Glutamatergic neuron (in vitro differentiated cells): ENCODE data around the gene PPP1R9A. TPM values are rescaled to one million over a fixed set of nuclear protein-coding genes. Genes with fewer than 3 reads are reported as not detected.

Experiments used
- DNase-seq: peaks from one replicate; pipeline ENCODE4 v3.0.0; 2022
- H3K27ac Mint-ChIP-seq: one replicate; pipeline ENCODE4 v1.8.0; 2020; ENCODE audit warnings: mild to moderate bottlenecking, mixed read lengths, inconsistent platforms; ENCODE audit not compliant: unreplicated experiment
- H3K27me3 Mint-ChIP-seq: one replicate; pipeline ENCODE4 v1.8.0; 2020; ENCODE audit warnings: mild to moderate bottlenecking, moderate library complexity, mixed read lengths, inconsistent platforms; ENCODE audit not compliant: unreplicated experiment
- H3K36me3 Mint-ChIP-seq: one replicate; pipeline ENCODE4 v1.8.0; 2020; ENCODE audit warnings: mild to moderate bottlenecking, mixed read lengths, inconsistent platforms; ENCODE audit not compliant: unreplicated experiment
- H3K4me1 Mint-ChIP-seq: one replicate; pipeline ENCODE4 v1.8.0; 2020; ENCODE audit warnings: mild to moderate bottlenecking, low read depth, mixed read lengths, inconsistent platforms; ENCODE audit not compliant: unreplicated experiment
- H3K4me3 Mint-ChIP-seq: one replicate; pipeline ENCODE4 v1.8.0; 2020; ENCODE audit warnings: mild to moderate bottlenecking, mixed read lengths, inconsistent platforms; ENCODE audit not compliant: unreplicated experiment
- H3K9me3 Mint-ChIP-seq: one replicate; pipeline ENCODE4 v1.8.0; 2020; ENCODE audit warnings: mild to moderate bottlenecking, moderate library complexity, mixed read lengths, inconsistent platforms; ENCODE audit not compliant: unreplicated experiment
- CTCF ChIP-seq: fragments of 200-600 bp; sonication (generic); IDR thresholded peaks from one replicate; pipeline ENCODE4 v1.5.0; 2021; ENCODE audit not compliant: partially characterized antibody, unreplicated experiment
- total RNA-seq: library from RNA; stranded (reverse); fragmentation: NEBNext Ultra II Directional; extraction: Animal tissue kit (Norgen Biotek cat#: 25700); gene quantifications from one replicate; pipeline ENCODE4 v1.2.1, GENCODE V29; 2021; ENCODE audit not compliant: unreplicated experiment

Gene PPP1R9A
- total RNA-seq, 1 donor from 2014 or later = 14.7 TPM

GRCh38 chr7:95267754-95268153 is 360.4 kb downstream of the PPP1R9A start:
- H3K9me3 Mint-ChIP-seq = no peaks in the 10 kb centered on the region
- H3K36me3 Mint-ChIP-seq = no peaks in the 10 kb centered on the region
- TF ChIP-seq CTCF = no peak
- no peak overlapping the region for H3K27ac Mint-ChIP-seq
- no peak for DNase-seq
- no peak overlapping the region for H3K4me3 Mint-ChIP-seq
- H3K27me3 Mint-ChIP-seq = no peaks in the 10 kb centered on the region
- peaks cover 10% of the 10 kb centered on the region for H3K4me1 Mint-ChIP-seq

GRCh38 chr7:95269640-95270039 is 362.2 kb downstream of the PPP1R9A start:
- no peaks in the 10 kb centered on the region for H3K36me3 Mint-ChIP-seq
- H3K9me3 Mint-ChIP-seq = no peaks in the 10 kb centered on the region
- no peak for TF ChIP-seq CTCF
- DNase-seq = no peak
- no peaks in the 10 kb centered on the region for H3K27me3 Mint-ChIP-seq
- no peak overlapping the region for H3K27ac Mint-ChIP-seq
- peaks cover 8% of the 10 kb centered on the region for H3K4me1 Mint-ChIP-seq
- H3K4me3 Mint-ChIP-seq = no peak overlapping the region

- TF ChIP-seq CTCF = no peak
- H3K27ac Mint-ChIP-seq = no peak overlapping the region
- H3K36me3 Mint-ChIP-seq = no peaks in the 10 kb centered on the region
- no peaks in the 10 kb centered on the region for H3K27me3 Mint-ChIP-seq
- H3K4me3 Mint-ChIP-seq = no peak overlapping the region
- no peaks in the 10 kb centered on the region for H3K9me3 Mint-ChIP-seq
- DNase-seq = no peak
- peaks cover 9% of the 10 kb centered on the region for H3K4me1 Mint-ChIP-seq
Measured at GRCh38 chr7:95276114-95276513, 368.7 kb downstream of the PPP1R9A start.

- TF ChIP-seq CTCF = no peak
- no peaks in the 10 kb centered on the region for H3K36me3 Mint-ChIP-seq
- no peak overlapping the region for H3K4me3 Mint-ChIP-seq
- no peak for DNase-seq
- H3K4me1 Mint-ChIP-seq = peaks cover 14% of the 10 kb centered on the region
- no peaks in the 10 kb centered on the region for H3K27me3 Mint-ChIP-seq
- H3K9me3 Mint-ChIP-seq = no peaks in the 10 kb centered on the region
- no peak overlapping the region for H3K27ac Mint-ChIP-seq
Measured at GRCh38 chr7:95279417-95279816, 372.0 kb downstream of the PPP1R9A start.

GRCh38 chr7:95286096-95286495 is 378.7 kb downstream of the PPP1R9A start:
- Mint-ChIP-seq H3K4me1 (peaks cover 7% of the 10 kb centered on the region), H3K27ac (no peak overlapping the region), H3K9me3 (no peaks in the 10 kb centered on the region), H3K4me3 (no peak overlapping the region), H3K36me3 (no peaks in the 10 kb centered on the region), H3K27me3 (no peaks in the 10 kb centered on the region)
- no peak for DNase-seq
- no peak for TF ChIP-seq CTCF
